Liver (tissue), 3 donors: ENCODE measurements around the gene BCL2L1.

Experiments
- ATF3 ChIP-seq: IDR thresholded peaks from 2 replicates; pipeline ENCODE4 v1.6.1; 2016; ENCODE audit warnings: antibody characterized with exemption
- CTCF ChIP-seq: fragments of 150-350 bp; IDR thresholded peaks from 2 replicates; pipeline ENCODE4 v1.5.1; 2017; ENCODE audit warnings: improper control_type of control experiment, low read depth, low read length; ENCODE audit not compliant: missing input control
- FOXA1 ChIP-seq: IDR thresholded peaks from 2 replicates; pipeline ENCODE4 v1.6.1; 2016; ENCODE audit warnings: antibody characterized with exemption
- GABPA ChIP-seq, 2 donors: IDR thresholded peaks in 1 of 2; conservative IDR thresholded peaks in 1 of 2; 2 replicates each; pipeline ENCODE4 v1.6.1; 2016; ENCODE audit warnings: antibody characterized with exemption in 2 of 2, mild to moderate bottlenecking in 1 of 2, moderate library complexity in 1 of 2
- RAD21 ChIP-seq, 2 donors: IDR thresholded peaks; 2 replicates each; pipeline ENCODE4 v1.6.1; 2016; ENCODE audit warnings: antibody characterized with exemption in 2 of 2, mild to moderate bottlenecking in 2 of 2
- RXRA ChIP-seq, 2 donors: IDR thresholded peaks; 2 replicates each; pipeline ENCODE4 v1.6.1; 2017 to 2018; ENCODE audit warnings: antibody characterized with exemption in 2 of 2, mild to moderate bottlenecking in 1 of 2
- SP1 ChIP-seq: IDR thresholded peaks from 2 replicates; pipeline ENCODE4 v1.6.1; 2018; ENCODE audit warnings: antibody characterized with exemption, mild to moderate bottlenecking
- YY1 ChIP-seq: IDR thresholded peaks from 2 replicates; pipeline ENCODE4 v1.6.1; 2016; ENCODE audit warnings: antibody characterized with exemption, mild to moderate bottlenecking
- ZBTB33 ChIP-seq: IDR thresholded peaks from 2 replicates; pipeline ENCODE4 v1.6.1; 2016; ENCODE audit warnings: antibody characterized with exemption
- donor health status: healthy.
- donor health status: healthy.

GRCh38 chr20:31758991-31759390 is 36.3 kb upstream of the BCL2L1 start:
- TF ChIP-seq ZBTB33, result no peak
- TF ChIP-seq CTCF, result no peak
- no peak for TF ChIP-seq SP1
- TF ChIP-seq RXRA (IDR thresholded peaks at IDR 0.05), result no peak
- no peak for TF ChIP-seq GABPA (IDR thresholded peaks at IDR 0.05 in 1 of 2, conservative IDR thresholded peaks at IDR 0.05 in 1 of 2)
- no peak for TF ChIP-seq YY1
- no peak for TF ChIP-seq ATF3
- TF ChIP-seq RAD21 (IDR thresholded peaks at IDR 0.05), result no peak
- no peak for TF ChIP-seq FOXA1
